ENCODE measurements around the gene OR8B3.

GRCh38 chr11:124405581-124405980 lies 6.8 kb upstream of the OR8B3 start:
- TF ChIP-seq POLR2A (IDR thresholded peaks at IDR 0.05) (no peak), CTCF (IDR thresholded peaks at IDR 0.05) (no peak)
